LNCaP clone FGC (cell line): ENCODE measurements around the gene STAT4.

ENCODE experiments used
- DNase-seq: peaks from one replicate; pipeline ENCODE4 v3.0.0-alpha.2; 2011; ENCODE audit warnings: low read depth
- H3K4me3 ChIP-seq: 2 replicates; pipeline ENCODE4 v1.5.1; 2011; ENCODE audit warnings: mild to moderate bottlenecking, low read depth, low read length, control low read depth
- CTCF ChIP-seq: IDR thresholded peaks from 2 replicates; pipeline ENCODE4 v1.5.1; 2012; ENCODE audit warnings: mild to moderate bottlenecking; ENCODE audit not compliant: control insufficient read depth, insufficient read depth; ENCODE audit errors: extremely low read depth

Gene STAT4

GRCh38 chr2:191103774-191104173 lies 47.0 kb downstream of the STAT4 start:
- DNase-seq: no peak
- H3K4me3 ChIP-seq: no peak overlapping the region
- no peak for TF ChIP-seq CTCF

GRCh38 chr2:191100216-191100615 lies 50.6 kb downstream of the STAT4 start:
- no peak for TF ChIP-seq CTCF
- no peak overlapping the region for H3K4me3 ChIP-seq
- DNase-seq: no peak

GRCh38 chr2:191087311-191087710 lies 63.5 kb downstream of the STAT4 start:
- TF ChIP-seq CTCF: no peak
- no peak for DNase-seq
- H3K4me3 ChIP-seq: no peak overlapping the region

- no peak for TF ChIP-seq CTCF
- DNase-seq: no peak
- no peak overlapping the region for H3K4me3 ChIP-seq
Measured at GRCh38 chr2:191086706-191087105, 64.1 kb downstream of the STAT4 start.

GRCh38 chr2:191083540-191083939 lies 67.3 kb downstream of the STAT4 start:
- no peak overlapping the region for H3K4me3 ChIP-seq
- TF ChIP-seq CTCF: no peak
- DNase-seq: no peak

GRCh38 chr2:191082321-191082720 lies 68.5 kb downstream of the STAT4 start:
- DNase-seq: no peak
- no peak for TF ChIP-seq CTCF
- H3K4me3 ChIP-seq: no peak overlapping the region

GRCh38 chr2:191081411-191082155 lies 69.2 kb downstream of the STAT4 start:
- DNase-seq: no peak
- no peak for TF ChIP-seq CTCF
- H3K4me3 ChIP-seq: no peak overlapping the region
